ENCODE data around the gene IFNK. TPM values are rescaled to one million over a fixed set of nuclear protein-coding genes. Genes with fewer than 3 reads are reported as not detected.

IFNK gene
- total RNA-seq, 3 donors from 2014 or later (not counting 1 experiment from before 2014, with no cell fraction given) = not detected

GRCh38 chr9:27565696-27566095, 41.6 kb downstream of the IFNK start:
- H3K27me3 Mint-ChIP-seq (ENCODE audit: low read depth in 2 of 2) = no peaks in the 10 kb centered on the region
- intact Hi-C loops (cut with micrococcal nuclease) = no loop called here
- no peaks in the 10 kb centered on the region for H3K27me3 ChIP-seq (ENCODE audit: control insufficient read depth, insufficient read depth, low read length)
- ATAC-seq (no peak), DNase-seq (no peak)
- no peak for TF ChIP-seq CTCF (IDR thresholded peaks at IDR 0.05)
- H3K4me1 ChIP-seq (ENCODE audit: control insufficient read depth, insufficient read depth, low read length) = no peaks in the 10 kb centered on the region
- H3K9me3 Mint-ChIP-seq = no peaks in the 10 kb centered on the region
- H3K27ac ChIP-seq (ENCODE audit: low read length) = no peak overlapping the region
- H3K9me3 ChIP-seq (ENCODE audit: control insufficient read depth, insufficient read depth, low read length) = no peaks in the 10 kb centered on the region
- H3K4me3 ChIP-seq (ENCODE audit: low read length) = no peak overlapping the region
- H3K27ac Mint-ChIP-seq = no peak overlapping the region
- peaks cover 19% of the 10 kb centered on the region for H3K36me3 ChIP-seq (ENCODE audit: control insufficient read depth, insufficient read depth, low read length)
- H3K4me1 Mint-ChIP-seq = no peaks in the 10 kb centered on the region
- H3K4me3 Mint-ChIP-seq = no peak overlapping the region
- H3K36me3 Mint-ChIP-seq = peaks cover 8% of the 10 kb centered on the region

- H3K36me3 Mint-ChIP-seq = peaks cover 8% of the 10 kb centered on the region
- ATAC-seq (no peak), DNase-seq (no peak)
- H3K4me1 Mint-ChIP-seq = no peaks in the 10 kb centered on the region
- Histone ChIP-seq H3K27me3 (ENCODE audit: control insufficient read depth, insufficient read depth, low read length) (no peaks in the 10 kb centered on the region), H3K4me3 (ENCODE audit: low read length) (no peak overlapping the region), H3K4me1 (ENCODE audit: control insufficient read depth, insufficient read depth, low read length) (no peaks in the 10 kb centered on the region), H3K27ac (ENCODE audit: low read length) (no peak overlapping the region), H3K9me3 (ENCODE audit: control insufficient read depth, insufficient read depth, low read length) (no peaks in the 10 kb centered on the region), H3K36me3 (ENCODE audit: control insufficient read depth, insufficient read depth, low read length) (peaks cover 15% of the 10 kb centered on the region)
- intact Hi-C loops (cut with micrococcal nuclease) = no loop called here
- TF ChIP-seq CTCF (IDR thresholded peaks at IDR 0.05) = no peak
- no peaks in the 10 kb centered on the region for H3K9me3 Mint-ChIP-seq
- H3K27me3 Mint-ChIP-seq (ENCODE audit: low read depth in 2 of 2) = no peaks in the 10 kb centered on the region
- no peak overlapping the region for H3K27ac Mint-ChIP-seq
- no peak overlapping the region for H3K4me3 Mint-ChIP-seq
- no CpG with 5 or more reads among the region's 1 CpG for WGBS (ENCODE audit: insufficient coverage)
These were observed 42.0 kb downstream of the IFNK start for GRCh38 chr9:27566118-27566517.

GRCh38 chr9:27569406-27569805, 45.3 kb downstream of the IFNK start:
- no peaks in the 10 kb centered on the region for H3K9me3 Mint-ChIP-seq
- ATAC-seq (no peak), DNase-seq (no peak)
- H3K4me3 Mint-ChIP-seq = no peak overlapping the region
- H3K9me3 ChIP-seq (ENCODE audit: control insufficient read depth, insufficient read depth, low read length) = no peaks in the 10 kb centered on the region
- no peak for TF ChIP-seq CTCF (IDR thresholded peaks at IDR 0.05)
- intact Hi-C loops (cut with micrococcal nuclease) = no loop called here
- no peak overlapping the region for H3K27ac ChIP-seq (ENCODE audit: low read length)
- H3K4me1 ChIP-seq (ENCODE audit: control insufficient read depth, insufficient read depth, low read length) = peaks cover 7% of the 10 kb centered on the region
- H3K4me3 ChIP-seq (ENCODE audit: low read length) = no peak overlapping the region
- peaks cover 19 to 20% of the 10 kb centered on the region in 2 donors for H3K4me1 Mint-ChIP-seq
- peaks cover 5% of the 10 kb centered on the region for H3K36me3 ChIP-seq (ENCODE audit: control insufficient read depth, insufficient read depth, low read length)
- H3K27me3 Mint-ChIP-seq (ENCODE audit: low read depth in 2 of 2) = no peaks in the 10 kb centered on the region
- H3K36me3 Mint-ChIP-seq = no peaks in the 10 kb centered on the region
- no peak overlapping the region for H3K27ac Mint-ChIP-seq
- no peaks in the 10 kb centered on the region for H3K27me3 ChIP-seq (ENCODE audit: control insufficient read depth, insufficient read depth, low read length)
- 77% methylated on average over 2 of the region's 2 CpGs for WGBS (ENCODE audit: insufficient coverage)

- H3K4me1 ChIP-seq (ENCODE audit: control insufficient read depth, insufficient read depth, low read length) = peaks cover 7% of the 10 kb centered on the region
- Mint-ChIP-seq H3K4me1 (peaks cover 25 to 26% of the 10 kb centered on the region in 2 donors), H3K9me3 (no peaks in the 10 kb centered on the region), H3K36me3 (no peaks in the 10 kb centered on the region), H3K27ac (peak overlapping the region in 1 of 2 donors; percentile 97), H3K4me3 (no peak overlapping the region), H3K27me3 (ENCODE audit: low read depth in 2 of 2) (no peaks in the 10 kb centered on the region)
- no peak for TF ChIP-seq CTCF (IDR thresholded peaks at IDR 0.05)
- no peak overlapping the region for H3K4me3 ChIP-seq (ENCODE audit: low read length)
- H3K9me3 ChIP-seq (ENCODE audit: control insufficient read depth, insufficient read depth, low read length) = no peaks in the 10 kb centered on the region
- H3K27ac ChIP-seq (ENCODE audit: low read length) = no peak overlapping the region
- no peaks in the 10 kb centered on the region for H3K27me3 ChIP-seq (ENCODE audit: control insufficient read depth, insufficient read depth, low read length)
- intact Hi-C loops (cut with micrococcal nuclease) = loop anchor here (10.0 kb wide), 1 partner anchor 1754 kb away; no protein-coding TSS in a partner anchor
- no peak for DNase-seq
- peaks cover 5% of the 10 kb centered on the region for H3K36me3 ChIP-seq (ENCODE audit: control insufficient read depth, insufficient read depth, low read length)
- no peak for ATAC-seq
- 100% methylated on average over 3 of the region's 4 CpGs for WGBS (ENCODE audit: insufficient coverage)
These were observed 46.9 kb downstream of the IFNK start for GRCh38 chr9:27571011-27571410.
